D341Med (cell line): ENCODE results near the gene RNU6-1.

Experiments
- DNase-seq: peaks from one replicate; pipeline ENCODE4 v3.0.0; 2012; ENCODE audit warnings: low spot score

RNU6-1 gene

DNA sequence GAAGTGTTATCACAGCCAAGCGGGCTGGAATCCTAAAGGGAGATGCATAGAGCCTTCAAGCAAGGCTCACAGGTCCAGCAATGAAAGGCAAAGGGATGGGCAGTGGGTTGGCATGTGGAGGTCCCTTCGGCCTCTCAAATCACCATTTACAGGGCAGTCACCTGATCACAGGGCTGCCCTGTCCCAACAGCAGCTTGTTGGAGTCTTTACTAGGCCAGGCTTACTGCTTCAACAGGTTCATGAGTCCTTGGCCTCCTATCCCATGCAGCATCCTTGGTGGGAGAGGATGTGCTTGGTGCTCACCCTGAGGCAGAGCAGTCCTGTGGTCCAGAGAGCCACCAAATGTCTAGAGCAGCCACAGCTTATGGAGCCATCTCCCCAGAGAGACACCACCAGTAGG, 38.7 kb downstream of the RNU6-1 start:
- no peak for DNase-seq

DNA sequence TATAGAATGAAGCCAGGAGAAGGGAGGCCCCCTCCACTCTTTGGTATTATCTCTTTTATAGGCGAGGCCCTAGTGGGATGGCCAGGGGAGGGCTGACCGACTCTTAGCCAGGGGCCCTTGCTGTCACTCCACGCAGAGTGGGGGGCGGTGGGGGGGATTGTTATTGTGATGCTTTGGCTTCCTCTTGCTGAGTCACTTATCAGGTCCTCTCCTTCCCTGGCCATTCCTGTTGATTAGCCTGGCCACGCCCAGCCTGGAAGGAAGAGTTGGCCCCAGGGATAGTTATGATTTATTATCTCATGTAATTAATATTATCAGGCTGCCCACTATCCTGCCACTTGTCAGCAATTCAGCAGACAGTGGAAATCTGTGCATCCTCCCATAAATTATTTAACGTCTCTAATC, 40.0 kb downstream of the RNU6-1 start:
- DNase-seq, result no peak

DNA sequence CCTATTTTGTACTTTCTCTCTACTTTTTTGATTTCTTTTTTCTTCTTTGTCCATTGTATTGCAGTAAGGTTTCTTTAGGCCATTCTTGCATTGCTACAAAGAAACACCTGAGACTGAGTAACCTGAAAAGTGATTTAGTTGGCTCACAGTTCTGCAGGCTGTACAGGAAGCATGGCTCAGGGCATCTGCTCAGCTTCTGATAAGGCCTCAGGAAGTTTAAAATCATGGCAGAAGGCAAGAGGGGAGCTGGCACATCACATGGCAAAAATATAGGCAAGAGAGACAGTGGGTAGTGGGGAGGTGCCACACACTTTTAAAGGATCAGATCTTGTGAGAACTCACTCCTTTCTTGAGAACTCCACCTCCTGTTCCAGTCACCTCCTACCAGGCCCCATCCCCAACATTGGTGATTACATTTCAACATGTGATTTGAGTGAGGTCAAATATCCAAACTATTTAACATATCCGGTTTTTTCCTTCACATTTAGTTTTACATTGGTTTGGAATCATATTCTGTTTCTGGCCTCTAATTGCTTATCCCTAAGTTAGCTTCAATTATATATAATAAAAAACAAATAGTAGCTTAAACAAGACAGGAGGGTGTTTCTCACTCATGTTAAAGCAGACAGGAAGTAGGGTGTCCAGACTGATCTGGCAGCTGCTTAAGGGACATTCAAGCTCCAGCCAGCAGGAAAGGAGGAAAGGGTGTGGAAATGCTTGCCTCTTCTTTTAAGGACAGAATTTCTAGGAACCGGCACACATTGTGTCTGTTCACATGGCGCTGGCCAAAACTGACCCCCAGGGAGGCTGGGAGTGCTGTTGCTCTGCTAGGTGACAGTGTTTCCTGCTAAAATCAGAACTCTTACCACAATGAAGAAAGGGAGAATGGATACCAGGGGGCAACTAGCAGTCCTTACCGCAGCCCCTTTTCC, 43.4 kb downstream of the RNU6-1 start:
- DNase-seq, result no peak

DNA sequence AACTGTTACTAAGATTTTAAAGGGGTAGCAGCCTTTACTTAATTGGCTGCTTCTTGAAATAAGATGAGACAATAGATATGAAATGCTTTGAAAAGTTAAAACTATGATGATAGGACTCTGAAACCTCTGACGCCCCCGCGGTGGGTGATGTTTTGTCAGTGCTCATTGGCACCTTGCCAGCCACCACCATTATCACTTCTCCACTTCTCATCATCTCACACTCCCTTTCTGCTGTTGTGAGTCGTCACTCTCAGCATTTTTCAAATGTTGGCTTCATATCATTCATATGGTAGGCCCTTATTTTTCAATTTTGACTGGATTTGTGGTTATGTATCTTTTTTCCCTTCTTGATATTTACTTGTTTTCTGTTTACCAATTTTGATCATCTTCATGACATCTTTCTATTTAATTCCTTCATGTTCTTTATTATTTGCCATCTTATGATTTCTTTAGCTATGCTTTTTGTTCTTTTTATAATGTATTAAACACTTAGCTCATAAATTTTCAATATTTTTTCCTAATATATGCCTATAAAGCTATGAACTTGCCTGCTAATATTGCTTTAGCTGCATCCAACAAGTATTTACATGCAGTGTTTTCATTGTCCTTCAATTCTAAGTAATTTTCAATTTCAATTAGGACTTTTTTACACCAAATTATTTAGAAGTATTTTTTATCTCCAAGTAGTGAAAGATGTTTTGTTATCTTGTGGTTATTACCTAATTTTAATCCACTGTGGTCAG, 44.8 kb downstream of the RNU6-1 start:
- no peak for DNase-seq

DNA sequence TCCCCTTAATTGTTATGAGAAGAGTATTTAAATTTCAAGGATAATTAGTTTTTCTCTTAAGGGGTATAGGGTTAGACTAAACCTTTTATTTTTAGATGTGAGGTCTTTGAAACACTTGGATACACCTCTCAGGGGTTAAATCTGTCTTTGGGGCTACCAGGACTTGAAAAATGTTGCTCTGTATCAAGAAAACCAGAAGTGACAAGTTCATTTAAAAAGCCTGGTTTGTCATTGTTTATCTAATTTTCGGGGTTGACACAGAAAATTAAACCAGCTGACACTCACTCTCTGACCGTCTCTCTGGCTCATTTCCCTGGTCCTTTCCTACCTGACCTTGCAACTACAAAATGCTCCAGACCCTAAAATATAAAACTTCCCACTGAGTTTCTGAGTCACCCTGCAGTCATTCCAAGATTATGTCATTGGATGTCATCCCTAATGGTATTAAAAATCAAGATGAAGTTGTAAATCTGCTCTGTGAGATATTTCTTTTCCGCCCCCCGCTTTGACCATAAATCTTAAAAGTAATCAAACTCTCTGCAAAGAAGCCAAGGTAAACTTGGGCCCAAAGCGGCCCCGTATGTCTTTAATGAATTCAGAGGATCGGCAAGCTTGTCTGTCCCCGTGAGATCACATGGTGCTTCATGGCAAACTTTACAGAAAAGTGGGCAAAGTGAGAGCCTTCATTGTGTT, 47.4 kb downstream of the RNU6-1 start:
- no peak for DNase-seq

DNA sequence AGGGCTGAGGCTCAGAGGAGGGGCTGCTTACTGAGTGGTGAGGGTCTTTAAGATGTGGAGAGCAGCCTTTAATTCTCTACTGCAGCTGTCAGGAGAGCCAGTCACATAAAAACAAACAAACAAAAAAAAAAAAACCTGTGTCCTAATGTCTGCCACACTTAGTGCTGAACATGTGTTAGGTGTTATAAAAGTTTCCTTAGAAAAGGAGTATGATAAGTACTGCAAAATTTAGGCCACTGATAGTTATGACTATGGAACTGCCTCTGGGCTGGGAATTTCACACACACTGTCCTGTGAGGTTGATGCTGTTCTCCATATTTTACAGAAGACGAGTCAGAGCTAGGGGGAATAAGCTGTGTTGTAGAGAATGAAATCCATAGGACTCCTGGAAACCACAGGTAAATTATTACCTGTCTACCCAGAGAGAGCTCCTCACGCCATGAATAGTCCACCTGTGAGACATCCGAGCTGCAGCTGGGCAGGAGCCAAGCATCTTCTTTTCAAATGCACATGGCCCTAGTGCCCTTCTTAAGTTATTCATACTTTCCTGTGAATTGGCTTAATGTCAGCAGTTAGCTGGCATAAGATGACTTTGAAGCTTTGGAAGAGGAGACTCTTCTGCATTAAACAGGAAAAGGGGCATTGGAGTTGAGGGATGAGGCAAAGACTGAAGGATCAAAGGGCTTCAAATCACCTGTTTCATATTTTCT, 49.1 kb downstream of the RNU6-1 start:
- no peak for DNase-seq
